Hypothalamus (tissue), 51 donors: Measurements from ENCODE around the gene POLA1.
"Not testable (repeated sequence)": the region's sequence is repeated elsewhere in the genome, so short reads cannot be mapped to it uniquely, and the experiment has no call there.

Experiments
- DNase-seq, 51 donors: peaks; one replicate each; lab custom pipeline; 2025; lab: John Stamatoyannopoulos, UW

The POLA1 gene

DNA sequence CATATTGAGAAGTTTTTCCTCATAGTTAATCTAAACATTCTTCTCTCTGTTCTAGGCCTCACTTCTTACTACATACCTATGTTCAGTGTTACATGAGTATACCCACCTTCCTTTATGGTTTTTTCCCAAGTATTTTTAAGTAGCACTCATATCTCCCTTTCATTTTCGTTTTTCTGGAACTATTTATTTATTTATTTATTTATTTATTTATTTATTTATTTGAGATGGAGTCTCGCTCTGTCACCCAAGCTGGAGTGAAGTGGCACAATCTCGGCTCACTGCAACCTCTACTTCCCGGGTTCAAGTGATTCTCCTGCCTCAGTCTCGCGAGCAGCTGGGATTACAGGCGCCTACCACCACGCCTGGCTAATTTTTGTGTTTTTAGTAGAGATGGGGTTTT, 170.1 kb downstream of the POLA1 start:
- DNase-seq = not testable (repeated sequence)

DNA sequence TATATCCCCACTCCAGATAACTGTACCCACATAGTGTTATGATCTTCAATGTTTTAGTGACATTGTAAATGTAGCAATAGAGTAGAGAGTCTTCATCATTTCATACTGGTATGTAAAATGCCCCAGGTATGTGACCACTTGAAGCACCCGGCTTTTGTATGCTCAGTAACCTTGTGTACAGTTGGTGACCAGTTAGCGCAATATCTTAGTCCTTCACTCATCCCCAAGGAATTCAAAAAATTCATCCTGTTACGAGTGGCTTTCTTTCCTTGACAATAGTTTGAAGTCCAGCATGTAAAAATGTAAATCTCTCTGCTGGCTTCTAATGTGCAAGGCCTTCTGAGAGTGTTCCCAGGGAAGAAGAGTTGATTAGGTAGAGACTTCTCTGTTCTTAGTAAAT, 176.4 kb downstream of the POLA1 start:
- no peak for DNase-seq

DNA sequence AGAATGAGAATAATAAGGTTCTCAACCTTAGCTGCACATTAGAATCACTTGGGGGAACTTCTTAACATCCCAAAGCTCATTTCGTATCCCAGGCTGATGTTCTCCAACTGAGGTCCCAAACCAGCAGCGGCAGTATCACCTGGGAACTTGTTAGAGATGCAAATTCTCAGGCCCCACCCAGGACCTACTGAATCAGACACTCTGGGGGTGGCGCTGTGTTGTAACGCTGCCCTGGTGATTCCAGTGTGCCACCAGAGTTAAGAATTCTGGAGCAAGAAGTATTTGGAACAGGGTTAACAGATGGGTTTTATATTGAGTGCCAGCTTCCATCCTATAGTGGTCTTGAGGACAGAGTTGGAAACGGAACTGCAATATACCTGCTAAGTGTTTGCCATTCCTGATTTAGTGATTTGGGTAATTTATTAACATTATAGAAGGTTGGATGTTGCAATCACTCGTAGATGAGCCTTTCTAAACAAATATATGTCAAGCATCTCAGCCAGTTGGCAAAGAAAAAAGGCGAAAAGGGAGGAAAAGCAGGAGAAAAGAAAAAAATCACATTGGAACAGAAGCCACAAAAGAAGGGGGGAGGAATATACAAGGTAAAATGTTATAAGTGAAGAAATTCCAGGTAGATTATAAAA, 181.0 kb downstream of the POLA1 start:
- no peak for DNase-seq

DNA sequence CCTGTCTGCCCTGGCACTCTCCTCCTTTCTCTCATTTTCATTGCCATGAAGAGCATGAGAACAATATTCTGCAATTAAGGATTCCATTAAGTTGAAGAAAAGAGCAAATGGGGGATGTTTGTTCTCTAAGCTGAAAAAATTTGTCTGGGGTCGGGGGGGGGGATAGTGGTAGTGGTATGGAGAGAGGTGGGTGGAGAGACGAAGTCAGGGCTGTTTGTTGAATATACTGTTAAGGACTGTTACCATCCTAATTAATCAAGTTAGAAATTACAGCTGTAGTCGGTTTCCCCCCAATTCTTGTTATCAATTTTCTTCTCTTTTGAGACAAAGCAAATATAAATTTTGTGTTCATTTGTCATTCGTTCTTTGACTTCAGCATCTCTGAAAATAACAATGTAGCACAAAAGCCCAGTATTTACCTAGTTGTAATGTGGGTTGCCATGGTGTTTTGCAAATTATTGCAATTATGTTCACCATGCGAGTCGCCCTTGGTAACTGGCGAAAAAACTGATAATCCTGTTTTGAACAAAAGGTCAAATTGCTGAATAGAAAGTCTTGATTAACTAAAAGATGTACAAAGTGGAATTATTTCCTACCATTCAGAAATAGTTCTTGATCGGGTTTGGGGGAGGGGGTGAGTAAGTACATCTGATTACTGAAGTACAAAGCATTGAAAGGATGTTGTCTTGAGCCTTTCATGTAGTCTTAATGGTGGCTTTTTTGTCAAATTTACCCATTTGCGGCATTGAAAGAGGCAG, 183.0 kb downstream of the POLA1 start:
- no peak for DNase-seq

DNA sequence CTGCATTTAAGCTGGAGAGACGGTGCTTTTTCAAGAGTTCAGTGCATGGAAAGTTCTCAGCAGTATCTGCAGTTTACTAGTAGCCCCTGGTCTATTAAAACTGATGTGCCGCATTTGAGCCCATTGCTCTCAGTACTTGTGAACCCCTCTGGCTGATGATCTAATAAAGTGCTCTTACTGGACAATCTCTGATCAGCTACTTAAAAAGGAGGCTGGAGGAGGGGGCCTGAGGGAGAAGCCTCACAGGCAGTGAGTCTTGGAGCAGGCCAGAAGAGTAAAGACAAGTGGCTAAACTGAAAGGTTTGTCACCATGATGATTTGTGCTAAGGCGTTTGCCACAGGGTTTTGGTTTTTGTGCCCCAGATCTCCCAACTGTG, 183.6 kb downstream of the POLA1 start:
- DNase-seq = no peak

DNA sequence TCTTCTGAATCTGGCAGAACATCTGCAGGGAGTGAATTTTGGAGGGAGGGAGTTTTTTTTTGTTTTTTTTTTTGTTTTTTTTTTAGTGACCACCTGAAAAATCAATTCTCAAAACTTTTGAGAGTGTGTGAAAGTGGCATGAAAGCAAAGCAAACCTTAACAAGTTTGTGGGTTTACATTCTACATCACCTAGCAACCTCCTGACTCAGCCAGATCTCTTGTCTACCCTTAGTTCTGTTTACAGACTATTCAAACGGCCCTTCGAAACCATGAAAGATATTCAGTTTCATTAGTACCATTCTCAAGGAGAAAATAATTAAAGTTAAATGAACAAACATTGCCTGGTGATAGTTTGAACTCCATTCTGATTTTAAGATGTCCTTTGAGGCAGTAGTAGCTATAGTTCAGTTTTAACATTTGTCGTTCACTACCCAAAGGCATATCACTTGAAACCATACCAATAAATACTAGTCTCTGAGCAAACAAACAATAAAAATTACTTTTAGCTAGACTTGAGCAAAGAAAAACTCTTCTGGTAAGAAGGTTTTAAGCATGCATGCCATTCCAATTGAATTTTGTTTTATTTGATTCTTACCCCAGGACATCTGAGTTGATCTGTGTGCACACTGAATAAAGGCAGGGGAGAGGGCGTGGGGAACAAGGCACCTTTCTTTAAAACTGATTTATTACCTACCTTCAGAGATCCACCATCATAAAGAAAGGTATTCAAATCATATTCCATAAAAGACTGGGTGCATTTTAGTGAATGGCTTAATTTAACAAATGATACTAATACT, 184.3 kb downstream of the POLA1 start:
- DNase-seq = no peak

DNA sequence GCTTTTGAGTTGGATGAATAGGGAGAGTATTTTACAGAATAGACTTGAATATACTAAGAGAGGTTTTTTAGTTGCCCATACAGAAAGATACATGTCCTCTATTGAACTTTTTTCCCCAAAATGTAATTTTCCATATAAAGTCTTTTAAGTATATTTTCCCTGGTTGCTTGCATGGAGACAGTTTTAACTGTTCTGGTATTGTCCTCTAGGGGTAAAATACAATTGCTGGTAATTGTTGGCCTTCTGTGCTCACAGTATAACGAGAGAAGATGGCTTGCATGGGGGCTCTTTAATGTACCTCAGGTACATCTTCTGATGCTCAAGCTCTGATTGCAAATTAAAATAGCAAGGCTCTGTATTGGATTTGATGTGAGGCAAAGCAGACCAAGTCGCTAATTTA, 186.0 kb downstream of the POLA1 start:
- DNase-seq = no peak

DNA sequence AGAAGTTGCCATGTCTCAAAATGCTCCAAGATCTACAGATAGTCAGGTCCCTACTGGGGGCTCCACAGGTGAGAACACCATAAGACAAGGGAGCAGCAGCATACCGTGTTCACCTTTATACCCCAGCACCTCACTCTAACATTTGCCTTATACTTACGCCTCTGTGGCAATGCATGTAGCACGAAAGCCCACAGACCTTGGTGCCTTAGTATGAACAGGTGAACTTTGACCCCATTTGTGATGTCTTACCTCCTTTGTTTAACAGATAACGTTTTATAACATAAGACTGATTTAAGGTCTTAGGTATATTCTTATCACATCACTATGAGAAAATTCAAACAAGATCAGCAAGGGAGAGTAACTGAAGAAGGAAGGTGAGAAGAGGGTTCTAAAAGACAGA, 193.2 kb downstream of the POLA1 start:
- no peak for DNase-seq

DNA sequence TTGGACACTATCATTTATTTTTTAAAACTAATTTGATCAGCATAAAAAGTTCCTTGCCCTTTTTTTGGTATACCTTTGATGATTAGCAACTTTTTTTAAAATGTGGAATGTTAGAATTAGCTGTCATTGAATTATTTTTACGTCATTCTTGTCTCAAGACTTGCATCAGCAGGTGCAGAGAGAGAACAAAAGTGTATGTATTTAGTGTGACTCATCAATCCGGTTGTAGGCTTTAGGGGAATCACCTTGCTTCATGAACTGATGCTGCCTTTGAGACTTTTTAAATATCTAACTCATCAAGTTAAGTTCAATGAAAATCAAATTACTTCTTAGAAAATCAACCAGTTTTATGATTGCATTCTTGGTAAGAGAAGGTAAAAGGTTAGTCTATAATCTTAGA, 197.0 kb downstream of the POLA1 start:
- DNase-seq = no peak

DNA sequence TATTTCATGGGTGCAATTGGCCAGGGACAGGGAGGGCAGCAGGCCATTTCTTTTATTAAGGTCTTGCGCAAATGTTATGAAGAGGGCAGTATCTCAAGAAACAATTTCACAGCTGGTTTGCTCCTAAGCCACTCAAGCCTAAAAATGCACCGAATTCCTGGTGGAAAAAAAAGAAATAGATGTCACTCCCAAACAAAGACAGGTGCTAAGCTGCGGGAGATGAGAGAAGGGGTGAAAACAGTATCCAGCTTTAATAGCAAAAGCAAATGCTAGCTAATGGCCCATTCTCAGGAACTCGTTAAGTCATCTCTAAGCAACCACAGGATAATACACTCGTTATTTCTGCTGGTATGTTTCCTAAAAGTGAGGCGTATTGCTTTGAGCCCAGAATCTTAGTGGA, 205.7 kb downstream of the POLA1 start:
- no peak for DNase-seq

DNA sequence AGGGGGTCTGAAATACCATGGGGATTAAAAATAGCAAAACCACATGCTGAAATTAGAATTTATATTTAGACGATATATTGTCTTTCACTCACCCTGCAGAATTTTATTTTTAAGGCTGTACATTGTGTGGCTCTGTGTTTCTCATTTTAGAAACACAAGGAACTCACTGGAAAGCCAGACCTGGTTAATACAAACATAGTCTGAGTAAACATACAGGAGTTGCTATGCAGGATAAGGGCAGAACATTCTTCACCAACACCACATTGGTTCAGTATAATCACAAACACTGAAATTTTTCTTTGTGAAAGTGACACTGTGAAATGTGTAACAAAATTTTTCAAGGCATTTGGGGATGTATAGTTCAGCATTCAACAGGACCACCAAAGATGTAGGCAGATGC, 206.5 kb downstream of the POLA1 start:
- no peak for DNase-seq

DNA sequence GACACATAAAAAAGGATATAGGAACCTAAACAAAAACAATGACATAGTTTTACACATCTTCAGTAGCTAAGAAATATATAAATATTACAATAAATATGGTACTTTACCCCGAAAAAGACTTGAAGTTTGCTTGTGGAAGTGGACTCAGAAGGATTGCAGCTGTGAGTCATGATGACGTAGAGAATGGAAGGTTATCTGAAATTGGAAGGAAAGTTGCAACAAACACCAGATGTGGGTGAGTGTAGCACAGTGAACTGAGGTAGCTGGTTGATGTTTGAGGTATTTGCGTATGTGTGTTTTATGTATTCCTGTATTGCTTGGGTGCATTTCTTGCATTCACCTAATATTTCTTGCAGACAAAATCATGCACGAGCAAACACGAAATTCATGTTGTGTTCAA, 209.1 kb downstream of the POLA1 start:
- DNase-seq = no peak

DNA sequence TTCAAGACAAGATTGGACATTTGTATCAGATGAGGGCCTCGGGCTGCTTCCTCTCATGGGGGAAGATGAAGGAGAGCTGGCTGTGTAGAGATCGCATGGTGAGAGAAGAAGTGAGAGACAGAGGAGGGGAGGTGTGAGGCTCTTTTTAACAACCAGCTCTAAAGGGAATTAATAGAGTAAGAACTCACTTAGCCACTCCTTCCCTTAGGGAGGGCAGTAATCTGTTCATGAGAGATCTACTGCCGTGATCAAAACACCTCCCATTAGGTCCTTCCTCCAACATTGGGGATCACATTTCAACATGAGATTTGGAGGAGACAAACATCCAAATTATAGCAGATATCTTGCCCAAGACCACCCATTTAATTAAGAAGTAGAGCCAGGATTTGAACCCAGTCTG, 225.0 kb downstream of the POLA1 start:
- DNase-seq = no peak

DNA sequence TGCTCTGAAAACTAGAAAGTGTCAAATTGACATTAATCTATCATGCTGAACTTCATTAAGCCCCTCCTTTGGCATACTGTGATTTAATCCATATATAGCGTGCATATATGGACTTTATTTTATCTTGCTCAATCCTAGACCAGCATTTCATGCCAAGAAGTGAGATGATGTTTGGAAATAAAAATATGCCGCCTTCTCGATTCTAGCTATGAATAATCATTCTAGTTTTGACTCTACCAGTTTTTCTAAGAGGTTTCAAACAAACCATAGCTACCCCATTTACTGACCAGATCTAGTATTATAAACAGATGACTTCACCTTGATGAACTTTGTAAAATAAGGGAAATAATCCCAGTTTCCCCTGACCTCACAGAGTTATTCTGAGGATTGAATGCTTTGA, 227.1 kb downstream of the POLA1 start:
- no peak for DNase-seq

DNA sequence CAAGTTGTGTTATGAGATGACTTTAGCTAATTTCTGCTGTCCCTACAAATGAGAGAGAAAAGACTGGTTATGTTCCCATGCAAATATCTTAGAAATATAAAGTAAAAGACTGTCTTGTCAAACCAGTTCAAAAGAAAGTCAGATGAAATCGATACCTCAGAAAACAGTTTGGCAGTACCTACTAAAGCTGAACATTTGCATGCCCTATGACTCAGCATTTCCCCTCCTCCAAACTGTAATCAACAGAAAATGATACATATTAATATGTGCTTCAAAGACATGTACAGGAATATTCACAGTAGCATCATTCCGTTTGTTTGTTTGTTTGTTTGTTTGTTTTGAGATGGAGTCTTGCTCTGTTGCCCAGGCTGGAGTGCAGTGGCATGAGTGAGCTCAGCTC, 231.7 kb downstream of the POLA1 start:
- DNase-seq = no peak

DNA sequence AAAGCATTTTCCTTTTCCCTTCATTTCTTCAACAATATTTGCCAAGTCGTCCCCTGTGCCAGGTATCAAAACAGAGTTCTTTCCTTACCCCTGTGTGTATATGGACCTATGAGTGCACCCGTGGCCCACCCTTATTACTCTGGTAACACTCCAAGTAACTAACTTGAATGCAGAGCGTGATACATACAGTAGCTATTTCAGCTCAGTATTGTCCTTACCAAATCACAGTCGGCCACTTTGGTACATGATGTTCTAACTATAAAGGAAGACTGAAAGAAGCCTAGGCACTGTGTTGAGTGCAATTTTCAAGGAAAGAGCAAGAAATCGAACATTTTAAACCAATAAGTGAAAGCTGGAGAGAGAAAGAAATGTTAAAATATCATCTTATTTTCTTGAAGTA, 233.7 kb downstream of the POLA1 start:
- DNase-seq = no peak

DNA sequence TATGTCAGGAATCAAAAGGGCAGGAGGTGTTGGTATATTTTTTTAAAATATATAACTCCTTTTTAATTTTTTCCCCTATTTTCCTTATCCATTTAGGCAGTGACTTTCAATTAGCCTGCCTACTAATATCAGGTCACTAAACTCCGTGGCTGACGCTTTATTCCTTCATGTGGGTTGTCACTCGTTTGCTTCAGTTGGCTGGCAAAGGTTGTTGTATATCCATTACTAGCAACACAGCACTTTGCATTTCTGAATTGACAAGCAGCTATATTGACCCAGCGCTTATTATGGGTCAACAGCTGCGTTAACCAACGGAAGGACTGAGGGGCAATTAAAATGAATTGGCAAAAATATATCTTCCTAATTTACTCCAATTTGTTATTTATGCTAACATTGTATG, 234.4 kb downstream of the POLA1 start:
- DNase-seq = no peak

DNA sequence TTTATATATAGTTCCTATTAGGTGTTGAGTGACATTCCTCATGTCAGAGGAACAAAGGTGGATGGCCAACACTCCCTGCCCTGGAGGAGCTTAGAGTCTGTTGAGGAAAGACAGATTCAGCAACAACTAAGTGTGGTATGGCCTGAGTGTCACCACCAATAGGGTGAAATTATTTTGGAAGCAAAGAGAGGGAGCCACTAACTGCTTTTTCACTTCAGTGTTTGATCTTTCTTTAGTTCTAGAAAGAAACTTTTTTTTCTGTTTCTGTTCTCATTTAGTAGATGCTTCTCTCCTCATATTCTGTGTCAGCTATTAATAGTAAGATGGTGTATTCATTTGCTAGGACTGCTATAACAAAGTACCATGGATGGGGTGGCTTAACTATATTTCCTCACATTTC, 240.6 kb downstream of the POLA1 start:
- no peak for DNase-seq

DNA sequence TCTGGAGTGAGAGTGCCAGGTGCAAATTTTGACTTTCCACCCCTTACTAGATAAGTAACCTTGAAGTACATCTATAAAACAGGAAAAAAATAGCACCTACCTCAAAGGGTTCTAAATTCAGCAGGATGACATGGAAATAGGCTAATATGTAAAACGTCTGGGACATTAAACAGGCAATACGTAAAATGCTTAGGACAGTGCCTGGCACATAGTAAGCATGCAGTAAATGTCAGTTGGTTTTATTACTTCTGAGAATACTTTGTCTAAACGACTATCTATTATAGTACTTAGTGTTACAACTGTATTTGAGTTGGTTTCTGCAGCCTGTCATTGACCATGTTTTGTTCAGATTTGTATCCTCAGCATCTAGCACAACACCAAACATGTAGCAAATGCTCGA, 251.3 kb downstream of the POLA1 start:
- DNase-seq = no peak

DNA sequence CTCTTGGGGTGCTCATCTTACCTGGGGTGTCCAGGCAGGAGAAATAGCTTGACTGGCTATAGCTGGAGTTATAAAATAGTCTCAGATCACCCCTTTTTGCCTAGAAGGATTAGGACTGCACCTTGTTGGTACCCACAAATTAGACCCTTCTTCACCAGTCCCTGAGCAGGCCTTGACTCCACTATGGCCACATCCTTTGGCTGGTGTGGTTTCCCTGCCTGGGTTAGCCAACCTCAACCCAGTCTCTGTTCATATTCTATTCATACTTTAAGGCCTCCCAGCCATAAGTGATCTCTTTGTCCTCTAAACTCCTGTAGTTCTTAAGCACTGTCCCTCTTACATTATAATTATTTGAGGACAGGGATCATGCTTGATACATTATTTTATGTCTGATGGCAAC, 252.7 kb downstream of the POLA1 start:
- DNase-seq = no peak

DNA sequence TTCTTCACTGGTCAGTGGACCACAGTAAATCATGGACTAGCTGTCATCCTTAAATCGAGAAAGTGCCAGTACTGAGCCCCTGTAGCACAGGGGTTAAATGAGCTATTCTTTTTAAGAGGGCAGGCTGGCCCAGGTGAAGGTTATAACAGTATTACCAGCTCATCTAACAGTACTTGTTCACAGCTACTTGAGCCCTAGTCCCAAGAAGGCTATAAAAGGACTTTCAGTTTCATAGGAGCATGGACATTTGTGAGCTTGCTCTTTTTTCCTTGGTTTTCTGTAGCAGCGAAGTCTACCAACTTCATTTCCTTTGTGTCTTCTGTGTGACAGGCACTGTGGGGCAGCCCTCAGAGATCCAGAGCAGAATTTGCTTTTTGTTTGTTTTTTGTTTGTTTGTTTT, 261.0 kb downstream of the POLA1 start:
- no peak for DNase-seq

DNA sequence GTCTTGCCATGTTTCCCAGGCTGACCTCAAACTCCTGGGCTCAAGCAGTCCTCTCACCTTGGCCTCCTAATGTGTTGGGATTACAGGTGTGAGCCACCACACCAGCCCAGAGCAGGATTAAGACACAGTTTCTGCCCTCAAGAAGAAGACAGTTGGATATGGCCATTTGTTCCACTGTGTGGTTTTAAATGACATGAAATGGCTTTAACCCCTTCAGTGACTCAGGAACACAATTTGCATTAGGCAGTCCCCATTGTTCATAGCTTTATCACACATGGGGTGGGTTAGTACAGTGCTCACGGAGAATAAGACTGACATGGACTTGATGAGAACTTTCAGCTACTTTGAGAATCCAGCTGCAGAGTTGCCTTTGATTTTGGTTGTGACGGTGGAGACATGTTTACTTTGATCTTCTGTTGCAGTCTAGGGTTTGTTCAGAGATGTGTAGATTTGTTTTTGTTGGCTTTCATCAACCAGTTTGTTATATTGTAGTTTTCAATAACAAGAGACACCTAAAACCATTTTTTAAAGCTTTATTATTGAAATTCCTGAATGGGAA, 261.7 kb downstream of the POLA1 start:
- no peak for DNase-seq
